ENCODE data around the gene URM1. TPM values are rescaled to one million over a fixed set of nuclear protein-coding genes. Genes with fewer than 3 reads are reported as not detected.

URM1 gene
- total and polyA plus RNA-seq, 2 donors (not counting 1 experiment from before 2014, with no cell fraction given) = 28.6 to 35.3 TPM

- H3K9me3 ChIP-seq (ENCODE audit: control insufficient read depth, insufficient read depth, low read depth, low read length) = no peaks in the 10 kb centered on the region
- no peaks in the 10 kb centered on the region for H3K4me1 ChIP-seq (ENCODE audit: control insufficient read depth, extremely low read depth, insufficient read depth, low read length)
- H2AFZ ChIP-seq (ENCODE audit: low read length) = no peak overlapping the region
- H3K4me3 ChIP-seq (replicated peaks in 1 of 4; ENCODE audit: control extremely low read depth in 1 of 4, insufficient read depth in 1 of 4, low read depth in 3 of 4, low read length in 4 of 4) = no peak overlapping the region
- H3K79me2 ChIP-seq (ENCODE audit: control insufficient read depth, insufficient read depth, low read length) = no peaks in the 10 kb centered on the region
- TF ChIP-seq CTCF (conservative IDR thresholded peaks at IDR 0.05 in 1 of 2, IDR thresholded peaks at IDR 0.05 in 1 of 2; ENCODE audit: low read depth in 1 of 2, low read length in 2 of 2) (no peak), EZH2 (IDR thresholded peaks at IDR 0.05; ENCODE audit: low read length, missing control alignments) (no peak)
- H4K20me1 ChIP-seq (ENCODE audit: control insufficient read depth, extremely low read depth, insufficient read depth, low read length) = no peaks in the 10 kb centered on the region
- no peak overlapping the region for H3K4me2 ChIP-seq (ENCODE audit: extremely low read depth, insufficient read depth, low read length)
- H3K36me3 ChIP-seq (ENCODE audit: control insufficient read depth, insufficient read depth, low read length) = no peaks in the 10 kb centered on the region
- no peak for DNase-seq (ENCODE audit: low read depth in 2 of 2)
- no peak overlapping the region for H3K27ac ChIP-seq (ENCODE audit: insufficient read depth, low read length)
- no peaks in the 10 kb centered on the region for H3K27me3 ChIP-seq (ENCODE audit: control insufficient read depth, insufficient read depth, low read length)
- no peak overlapping the region for H3K9ac ChIP-seq (ENCODE audit: insufficient read depth, low read length)
Observed at GRCh38 chr9:128405780-128406171, 34.6 kb downstream of the URM1 start.

- Histone ChIP-seq H3K36me3 (ENCODE audit: control insufficient read depth, insufficient read depth, low read length) (no peaks in the 10 kb centered on the region), H3K4me2 (ENCODE audit: extremely low read depth, insufficient read depth, low read length) (no peak overlapping the region), H3K4me1 (ENCODE audit: control insufficient read depth, extremely low read depth, insufficient read depth, low read length) (no peaks in the 10 kb centered on the region), H3K27ac (ENCODE audit: insufficient read depth, low read length) (no peak overlapping the region), H3K4me3 (replicated peaks in 1 of 4; ENCODE audit: control extremely low read depth in 1 of 4, insufficient read depth in 1 of 4, low read depth in 3 of 4, low read length in 4 of 4) (no peak overlapping the region), H3K9ac (ENCODE audit: insufficient read depth, low read length) (no peak overlapping the region), H3K79me2 (ENCODE audit: control insufficient read depth, insufficient read depth, low read length) (no peaks in the 10 kb centered on the region), H3K27me3 (ENCODE audit: control insufficient read depth, insufficient read depth, low read length) (no peaks in the 10 kb centered on the region), H3K9me3 (ENCODE audit: control insufficient read depth, insufficient read depth, low read depth, low read length) (no peaks in the 10 kb centered on the region), H2AFZ (ENCODE audit: low read length) (no peak overlapping the region), H4K20me1 (ENCODE audit: control insufficient read depth, extremely low read depth, insufficient read depth, low read length) (no peaks in the 10 kb centered on the region)
- DNase-seq (ENCODE audit: low read depth in 2 of 2) = peak; percentile 29 to 79
- TF ChIP-seq EZH2 (IDR thresholded peaks at IDR 0.05; ENCODE audit: low read length, missing control alignments) (no peak), CTCF (conservative IDR thresholded peaks at IDR 0.05 in 1 of 2, IDR thresholded peaks at IDR 0.05 in 1 of 2; ENCODE audit: low read depth in 1 of 2, low read length in 2 of 2) (no peak)
Observed at GRCh38 chr9:128406848-128407391, 35.7 kb downstream of the URM1 start.

GRCh38 chr9:128408963-128409431 lies 37.8 kb downstream of the URM1 start:
- Histone ChIP-seq H3K27me3 (ENCODE audit: control insufficient read depth, insufficient read depth, low read length) (no peaks in the 10 kb centered on the region), H4K20me1 (ENCODE audit: control insufficient read depth, extremely low read depth, insufficient read depth, low read length) (no peaks in the 10 kb centered on the region), H3K9me3 (ENCODE audit: control insufficient read depth, insufficient read depth, low read depth, low read length) (no peaks in the 10 kb centered on the region), H3K27ac (ENCODE audit: insufficient read depth, low read length) (no peak overlapping the region), H3K4me2 (ENCODE audit: extremely low read depth, insufficient read depth, low read length) (no peak overlapping the region), H2AFZ (ENCODE audit: low read length) (no peak overlapping the region), H3K36me3 (ENCODE audit: control insufficient read depth, insufficient read depth, low read length) (no peaks in the 10 kb centered on the region), H3K79me2 (ENCODE audit: control insufficient read depth, insufficient read depth, low read length) (no peaks in the 10 kb centered on the region), H3K4me1 (ENCODE audit: control insufficient read depth, extremely low read depth, insufficient read depth, low read length) (no peaks in the 10 kb centered on the region), H3K9ac (ENCODE audit: insufficient read depth, low read length) (no peak overlapping the region), H3K4me3 (replicated peaks in 1 of 4; ENCODE audit: control extremely low read depth in 1 of 4, insufficient read depth in 1 of 4, low read depth in 3 of 4, low read length in 4 of 4) (no peak overlapping the region)
- no peak for DNase-seq (ENCODE audit: low read depth in 2 of 2)
- TF ChIP-seq EZH2 (IDR thresholded peaks at IDR 0.05; ENCODE audit: low read length, missing control alignments) (no peak), CTCF (conservative IDR thresholded peaks at IDR 0.05 in 1 of 2, IDR thresholded peaks at IDR 0.05 in 1 of 2; ENCODE audit: low read depth in 1 of 2, low read length in 2 of 2) (no peak)

Data from fibroblast of lung (primary cell).